Activated T-helper 1 cell treated with Interleukin-2 at 50 U/mL for 16 hours (primary cell): Measurements from ENCODE around the gene AP2B1.

ENCODE experiments used
- DNase-seq: peaks from one replicate; pipeline ENCODE4 v3.0.0-alpha.2; 2020; ENCODE audit warnings: low read depth

The AP2B1 gene

GRCh38 chr17:35730400-35731005, 143.4 kb downstream of the AP2B1 start:
- DNase-seq, result no peak

DNA sequence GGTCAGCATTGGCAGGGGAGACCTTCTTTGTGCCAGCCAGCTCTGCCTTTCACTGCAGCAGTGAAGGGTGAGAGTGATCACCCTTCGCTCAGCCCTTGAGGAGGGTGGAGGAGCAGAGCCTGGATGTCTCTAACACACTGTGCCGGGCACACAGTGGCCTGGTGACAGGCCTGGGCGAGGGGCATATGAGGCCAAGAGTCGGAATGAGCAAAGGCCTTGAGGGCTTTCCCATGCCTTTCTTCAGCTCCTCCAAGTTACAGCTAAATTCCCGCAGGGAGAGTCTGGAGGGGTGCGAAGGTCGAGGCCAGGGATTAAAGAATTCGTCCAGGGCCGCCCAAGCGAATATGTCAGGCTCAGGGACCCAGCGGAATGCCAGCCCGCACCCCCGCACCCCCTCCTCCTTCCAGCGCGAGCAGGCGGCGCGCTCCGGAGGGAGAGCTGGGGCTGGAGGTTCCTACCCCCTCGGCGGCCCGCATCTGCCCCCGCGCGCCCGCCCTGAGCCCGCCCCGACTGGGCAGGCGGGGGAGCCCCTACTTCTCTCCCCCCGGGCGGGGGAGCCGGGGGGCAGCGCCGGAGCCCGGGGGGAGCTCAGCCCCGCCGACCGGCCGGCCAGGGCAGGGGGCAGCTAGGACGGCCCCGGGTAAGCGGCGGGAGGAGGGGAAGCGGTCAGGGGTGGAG, 144.3 kb downstream of the AP2B1 start, which contains the start of gene RASL10B:
Gene RASL10B (plus strand): TSS at position 401 of the 678 bp plus-strand sequence. CDS start 3,546 bp downstream, outside the sequence.
- DNase-seq, result peak; percentile 18

- no peak for DNase-seq
Measured at GRCh38 chr17:35731917-35732805, 145.0 kb downstream of the AP2B1 start.

DNA sequence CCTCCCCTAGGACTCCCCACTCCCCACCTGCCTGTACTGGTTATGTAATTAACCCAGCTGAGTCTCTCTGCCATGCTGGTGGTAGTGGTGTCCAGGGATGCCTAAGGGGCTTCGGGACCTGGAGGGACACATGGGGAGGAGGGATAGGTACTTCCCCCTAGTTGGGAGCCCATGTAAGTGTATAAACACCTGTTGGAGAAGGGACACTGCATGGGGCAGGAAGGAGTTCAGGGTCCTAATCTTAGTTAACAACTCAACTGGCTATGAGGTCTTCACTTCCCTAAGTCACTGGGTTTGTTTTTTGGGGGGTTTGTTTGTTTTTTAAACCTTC, 145.6 kb downstream of the AP2B1 start:
- no peak for DNase-seq

GRCh38 chr17:35733366-35733765, 146.2 kb downstream of the AP2B1 start:
- DNase-seq, result no peak

DNA sequence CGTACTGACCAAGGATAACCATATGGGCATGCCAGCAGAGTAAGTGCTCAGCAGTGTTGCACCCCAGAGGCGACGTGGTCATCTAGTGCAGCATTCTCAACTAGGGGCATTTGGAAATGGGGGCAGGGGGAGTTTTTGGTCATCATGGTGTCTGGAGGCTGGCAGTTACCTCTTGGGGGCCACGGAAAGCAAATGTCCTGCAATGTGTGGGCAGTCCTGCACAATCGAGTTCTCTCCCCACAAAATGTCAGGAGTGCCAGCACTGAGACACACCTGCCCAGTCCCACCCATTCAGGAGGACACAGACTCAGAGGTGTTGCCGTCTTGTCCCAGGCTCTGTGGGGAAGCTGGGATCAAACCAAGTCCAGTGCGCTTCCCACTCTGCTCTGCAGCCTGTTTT, 147.3 kb downstream of the AP2B1 start:
- no peak for DNase-seq

- DNase-seq, result no peak
Measured at GRCh38 chr17:35735036-35735805, 148.1 kb downstream of the AP2B1 start.

DNA sequence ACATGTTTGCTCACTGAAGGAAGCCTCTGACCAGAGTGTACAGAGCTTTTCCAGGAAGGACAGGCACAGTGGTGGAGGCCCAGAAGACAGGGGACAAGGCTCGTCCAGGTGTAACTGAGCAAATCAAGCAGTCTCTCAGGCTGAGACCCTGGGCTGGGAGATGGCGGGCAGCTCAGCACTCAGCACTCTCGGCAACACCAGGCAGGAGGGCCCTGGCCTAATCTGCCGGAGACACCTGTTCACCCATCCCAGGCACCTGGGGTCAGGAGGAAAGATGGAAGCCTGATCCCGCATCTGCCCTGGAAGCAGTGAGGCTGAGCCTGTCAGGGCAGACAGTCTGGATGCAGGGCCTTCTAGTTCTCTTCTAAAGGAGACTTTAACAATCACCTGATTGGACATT, 149.1 kb downstream of the AP2B1 start:
- DNase-seq, result no peak

GRCh38 chr17:35738519-35739133, 151.5 kb downstream of the AP2B1 start:
- DNase-seq, result no peak

- DNase-seq, result no peak
Measured at GRCh38 chr17:35740216-35740615, 153.1 kb downstream of the AP2B1 start.

DNA sequence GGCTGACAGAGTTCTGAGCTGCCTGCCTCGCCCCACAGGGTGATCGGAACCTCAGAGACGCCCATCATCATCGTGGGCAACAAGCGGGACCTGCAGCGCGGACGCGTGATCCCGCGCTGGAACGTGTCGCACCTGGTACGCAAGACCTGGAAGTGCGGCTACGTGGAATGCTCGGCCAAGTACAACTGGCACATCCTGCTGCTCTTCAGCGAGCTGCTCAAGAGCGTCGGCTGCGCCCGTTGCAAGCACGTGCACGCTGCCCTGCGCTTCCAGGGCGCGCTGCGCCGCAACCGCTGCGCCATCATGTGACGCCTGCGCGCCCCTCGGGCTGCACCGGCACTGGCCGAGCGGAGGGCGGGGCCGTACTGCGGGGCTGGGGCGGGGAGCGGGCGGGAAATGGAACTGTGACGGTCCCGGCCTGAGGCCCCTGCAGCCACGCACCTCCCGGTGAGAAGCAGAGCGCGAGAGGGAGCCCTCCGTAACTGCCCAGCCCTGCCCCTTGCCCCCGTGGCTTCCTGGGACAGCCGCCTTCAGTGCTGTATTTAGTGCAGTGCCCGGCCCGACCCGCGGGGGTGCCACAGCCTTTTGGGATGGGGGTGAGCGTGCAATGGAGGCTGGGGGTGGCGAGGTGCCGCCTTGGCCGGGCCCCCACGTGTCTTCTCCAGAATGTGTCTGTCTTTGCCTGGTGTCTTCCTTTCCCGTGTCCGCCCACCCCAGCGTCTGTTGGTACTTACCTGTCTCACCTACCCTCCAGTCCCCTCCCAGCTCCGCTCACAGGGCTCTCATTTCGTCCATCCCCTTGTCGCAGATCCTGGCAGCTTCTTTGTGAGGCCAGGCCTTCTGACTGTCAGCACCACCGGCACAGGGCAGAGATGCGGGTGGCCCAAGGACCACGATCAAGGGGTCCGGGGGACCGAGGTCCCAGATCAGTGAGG, 154.1 kb downstream of the AP2B1 start:
- DNase-seq, result no peak

DNA sequence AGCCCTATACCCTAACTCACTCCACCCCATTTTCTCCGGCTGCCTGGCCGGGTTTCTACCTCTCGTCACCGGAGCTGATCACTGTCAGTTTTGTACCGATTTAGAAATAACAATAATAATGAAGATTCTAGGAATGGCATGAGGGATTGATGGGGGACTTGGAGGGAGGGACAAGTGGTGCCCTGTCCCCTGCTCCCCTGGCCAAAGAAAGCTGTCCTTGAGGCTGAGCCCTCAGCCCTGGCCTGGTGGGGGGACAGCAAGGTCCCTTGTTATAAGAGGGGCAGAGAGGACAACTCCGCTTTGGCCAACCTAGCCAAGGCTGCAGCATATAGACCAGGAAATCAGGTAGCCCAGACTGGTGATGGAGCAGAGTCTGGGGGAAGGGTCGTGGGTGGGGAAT, 155.4 kb downstream of the AP2B1 start:
- DNase-seq, result no peak

GRCh38 chr17:35742896-35743477, 155.9 kb downstream of the AP2B1 start:
- no peak for DNase-seq

DNA sequence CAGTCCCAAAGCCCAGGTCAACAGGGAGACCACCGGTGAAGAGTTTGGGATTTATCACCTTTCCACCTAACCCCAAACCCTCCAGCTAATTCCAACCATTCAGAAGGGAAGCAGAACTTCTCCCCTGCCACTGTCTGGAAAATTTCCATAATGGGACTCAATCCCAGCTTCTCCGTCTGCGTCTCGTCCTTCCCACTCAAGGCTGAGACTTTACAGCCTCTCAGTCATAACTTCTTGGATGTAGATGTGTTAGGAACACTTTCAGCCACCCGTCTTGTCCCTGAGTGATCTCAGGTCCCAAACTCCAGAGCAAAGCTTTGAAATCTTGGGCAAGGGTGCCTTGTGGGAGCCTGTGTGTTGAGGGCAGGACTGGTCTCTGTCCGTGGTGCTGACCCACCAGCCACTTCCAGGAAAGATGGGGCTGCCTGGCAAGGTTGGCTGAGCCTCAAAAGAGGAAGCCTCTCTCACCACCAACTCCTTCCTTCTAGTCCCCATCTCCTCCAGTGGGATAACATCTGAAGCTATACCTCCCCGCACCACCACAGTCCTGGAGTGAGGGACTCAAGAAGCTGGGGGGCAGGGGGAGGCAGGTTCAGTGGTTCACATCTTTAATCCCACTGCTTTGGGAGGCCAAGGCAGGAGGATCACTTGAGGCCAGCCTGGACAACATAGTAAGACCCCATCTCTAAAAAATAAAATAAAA, 156.7 kb downstream of the AP2B1 start:
- DNase-seq, result no peak

DNA sequence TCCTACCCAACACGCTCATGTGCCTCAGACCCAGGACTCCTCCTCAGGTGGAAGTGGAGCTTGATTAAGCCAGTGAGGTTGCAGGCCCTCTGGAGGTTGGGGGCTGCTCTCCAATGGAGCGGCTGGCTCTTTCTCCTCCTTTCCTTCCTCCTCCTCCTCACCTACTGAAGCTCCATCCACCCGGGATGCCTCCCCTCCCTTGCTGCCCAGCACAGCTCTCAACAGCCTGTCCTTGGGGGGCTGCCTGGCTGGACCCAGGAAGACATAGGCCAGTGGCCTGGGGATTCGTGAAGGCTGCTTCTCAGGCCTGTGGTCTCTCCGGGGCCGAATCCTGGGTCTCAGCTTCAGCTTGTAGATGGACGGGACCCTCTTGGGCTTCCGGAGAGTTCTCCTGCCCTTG, 157.7 kb downstream of the AP2B1 start:
- DNase-seq, result no peak

DNA sequence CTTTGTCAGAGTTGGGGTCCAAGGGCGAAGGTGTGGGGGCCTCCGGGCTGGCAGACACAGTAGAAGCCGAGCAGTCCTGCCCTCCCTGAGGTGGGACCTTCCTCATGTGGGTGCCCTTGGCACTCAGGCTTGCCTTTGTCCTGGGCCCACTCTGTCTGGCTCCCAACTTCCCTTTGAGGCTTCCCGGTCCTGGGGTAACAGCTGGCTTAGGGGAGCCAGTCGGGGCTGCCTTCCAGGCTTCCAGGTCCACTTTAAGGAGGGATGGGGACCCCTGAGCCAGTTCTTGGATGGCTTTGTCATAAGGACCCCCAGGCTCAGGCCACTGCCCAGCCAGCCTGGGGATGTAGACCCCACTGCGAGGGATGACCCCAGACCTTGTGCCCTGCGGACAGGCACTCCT, 158.1 kb downstream of the AP2B1 start:
- DNase-seq, result no peak

DNA sequence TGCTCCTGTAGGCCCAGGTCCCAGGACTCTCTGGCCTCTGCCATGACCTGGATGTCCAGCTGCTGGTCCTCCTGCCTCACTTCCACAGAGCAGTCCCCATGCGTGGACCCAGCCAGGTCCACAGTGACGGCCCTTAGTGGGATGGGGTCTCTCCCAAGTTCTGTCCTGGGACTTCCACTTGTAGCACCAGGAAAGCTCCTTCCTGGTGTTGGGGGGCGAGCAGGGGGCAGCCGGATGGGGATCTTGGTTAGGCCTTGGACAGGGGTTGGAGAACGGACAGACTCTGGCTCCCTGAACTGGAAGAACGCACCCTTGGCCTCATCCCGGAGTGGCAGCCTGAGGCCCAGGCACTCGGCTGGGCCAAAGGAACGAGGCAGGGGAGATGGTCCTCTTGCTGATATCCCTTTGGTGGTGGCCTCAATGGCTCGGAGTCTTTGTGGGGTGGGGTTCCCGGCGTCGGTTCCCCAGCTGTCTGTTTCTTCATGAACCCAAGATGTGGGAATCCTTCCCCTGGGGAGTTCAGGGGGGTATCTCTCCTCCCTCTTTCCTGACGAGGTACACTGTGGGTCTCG, 158.7 kb downstream of the AP2B1 start:
- no peak for DNase-seq

DNA sequence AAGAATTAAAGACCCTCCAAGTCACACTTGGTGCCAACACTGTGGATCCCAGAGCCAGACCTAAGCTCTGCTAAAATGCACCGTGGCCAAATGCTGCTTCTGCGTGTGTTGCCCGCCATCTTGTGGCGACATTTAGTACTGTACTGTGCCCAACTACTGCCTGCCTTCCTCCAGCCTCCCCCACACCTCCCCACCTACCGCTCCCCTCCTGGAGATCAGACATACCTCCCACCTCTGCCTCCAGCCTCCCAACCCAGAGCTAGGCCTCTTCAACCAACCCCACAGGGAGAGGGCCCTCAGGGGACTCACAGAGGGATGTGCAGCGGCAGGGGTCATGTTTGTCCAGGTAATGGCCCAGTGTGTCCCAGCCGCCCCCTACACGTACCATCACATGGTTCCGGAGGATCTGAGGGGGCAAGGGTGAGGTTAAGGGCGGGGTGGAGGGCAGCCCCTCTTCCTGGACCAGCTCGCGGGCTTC, 160.5 kb downstream of the AP2B1 start:
- peak; percentile 56 for DNase-seq

DNA sequence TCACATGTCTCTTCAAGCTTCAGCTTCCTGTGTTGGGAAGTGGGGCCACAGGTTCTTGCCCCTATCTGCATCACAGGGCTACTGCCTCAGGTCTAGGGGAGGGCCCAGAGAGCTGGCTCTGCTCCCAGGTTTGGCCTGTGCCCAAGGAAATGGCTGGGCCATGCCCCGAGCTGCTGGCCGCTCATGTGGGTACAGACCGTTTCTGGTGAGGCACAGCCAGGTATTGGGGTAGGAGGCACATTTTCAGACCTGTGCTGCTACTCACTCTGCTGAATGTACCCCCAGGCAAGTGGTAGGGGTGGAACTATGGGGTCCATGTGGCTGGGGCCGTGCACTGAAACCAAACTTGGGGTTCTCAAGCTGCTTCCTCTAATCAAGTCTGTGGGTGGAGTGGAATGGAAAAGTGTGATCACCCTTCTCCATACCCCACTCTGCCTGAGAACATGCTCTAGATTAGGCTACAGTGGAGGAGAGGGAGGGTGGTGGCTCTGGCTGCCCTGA, 161.3 kb downstream of the AP2B1 start:
- no peak for DNase-seq
